ENCODE results near the gene BAAT.

BAAT gene

DNA sequence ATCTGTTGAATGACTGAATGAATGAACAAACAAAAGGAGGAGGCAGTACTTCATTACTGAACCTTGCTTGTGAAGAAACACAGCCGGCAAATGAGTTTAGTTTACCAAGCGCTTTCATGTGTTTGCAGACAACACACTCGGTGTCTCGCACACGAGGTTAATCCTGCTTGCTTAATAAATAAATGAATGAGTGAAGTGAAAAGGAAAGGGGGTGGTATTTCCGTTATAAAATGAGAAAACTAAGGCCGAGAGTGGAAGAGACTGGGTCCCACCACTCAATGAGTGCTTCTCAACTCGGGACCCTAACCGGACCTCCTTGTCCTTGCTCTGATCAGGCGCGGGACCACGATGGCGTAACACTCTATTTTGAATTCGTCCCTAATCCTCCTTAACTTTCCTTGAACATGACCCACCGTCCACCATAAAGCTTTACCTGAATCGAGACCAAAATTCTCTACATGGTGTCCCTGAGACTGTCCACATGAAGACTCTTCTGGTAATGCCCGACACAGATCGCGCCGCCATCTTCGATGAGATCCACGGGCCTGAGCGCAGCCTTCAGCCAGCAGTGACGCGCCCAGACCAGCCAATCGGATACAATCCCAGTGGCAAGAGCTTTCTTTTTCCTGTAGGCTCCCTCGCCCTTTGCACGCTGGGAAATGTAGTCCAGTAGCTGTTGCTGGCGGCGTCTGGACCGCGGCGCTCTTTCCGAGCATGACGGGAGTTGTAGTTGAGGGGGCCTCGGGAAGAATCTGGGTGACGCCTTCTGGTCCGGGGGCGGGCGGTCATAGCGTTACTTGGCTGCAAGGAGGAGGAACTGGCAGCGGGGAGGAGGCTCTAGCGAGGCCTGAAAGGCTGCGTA is 13.5 kb upstream of the BAAT start, which contains the start of the genes MRPL50 and ZNF189:
Gene MRPL50, minus strand, starts transcription at position 551 of the 862 bp plus-strand sequence. Its CDS starts 26 bp downstream, at position 525.
Gene ZNF189, plus strand, starts transcription at position 784 of the 862 bp plus-strand sequence. CDS start 306 bp downstream, outside the sequence.
- DNase-seq = peak; percentile 98 to 99 (median 99)

- DNase-seq = peak; percentile 11 to 29 (median 22)
These were observed 12.9 kb upstream of the BAAT start for GRCh38 chr9:101397746-101398067.

- DNase-seq = no peak
These were observed 9.9 kb upstream of the BAAT start for GRCh38 chr9:101394687-101395086.

DNA sequence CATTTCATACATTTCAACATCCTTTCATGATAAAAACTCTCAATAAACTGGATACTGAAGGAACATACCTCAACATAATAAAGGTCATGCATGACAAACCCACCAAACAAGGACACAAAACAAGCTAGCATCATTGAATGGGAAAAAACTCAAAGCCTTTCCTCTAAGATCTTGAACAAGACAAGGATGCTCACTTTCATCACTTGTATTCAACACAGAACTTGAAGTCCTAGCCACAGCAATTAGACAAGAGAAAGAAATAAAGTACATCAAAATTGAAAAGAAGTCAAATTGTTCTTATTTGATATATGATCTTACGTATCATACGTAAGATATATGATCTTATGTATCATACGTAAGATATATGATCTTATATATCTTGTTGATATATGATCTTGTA is 8.3 kb upstream of the BAAT start:
- DNase-seq = no peak

GRCh38 chr9:101388507-101388993 is 3.7 kb upstream of the BAAT start:
- DNase-seq = no peak

GRCh38 chr9:101387871-101388506 is 3.2 kb upstream of the BAAT start:
- DNase-seq = peak; percentile 8 to 44 (median 20)

GRCh38 chr9:101383361-101383760 is 1.4 kb downstream of the BAAT start:
- no peak for DNase-seq

- DNase-seq = no peak
These were observed 2.9 kb downstream of the BAAT start for GRCh38 chr9:101381833-101382342.

- no peak for DNase-seq
These were observed 3.7 kb downstream of the BAAT start for GRCh38 chr9:101381118-101381517.

DNA sequence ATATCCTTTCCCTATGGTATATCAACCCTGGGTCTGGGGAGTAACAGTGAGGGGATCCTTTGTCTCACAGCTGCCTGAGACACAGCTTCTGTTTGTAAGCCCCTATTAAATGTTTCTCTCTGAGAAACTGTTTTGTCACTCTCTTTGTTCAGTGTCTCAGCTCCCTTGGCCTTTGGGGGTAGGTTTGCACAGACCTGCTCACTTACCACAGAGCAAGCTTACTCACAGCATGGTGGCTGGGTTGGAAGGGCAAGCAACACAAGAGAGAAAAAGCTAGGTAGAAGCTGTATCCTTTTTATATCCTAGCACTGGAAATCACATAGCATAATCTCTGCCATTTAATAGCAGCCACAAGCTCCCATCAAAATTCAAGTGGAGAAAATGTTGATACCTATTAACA is 4.5 kb downstream of the BAAT start:
- no peak for DNase-seq

DNA sequence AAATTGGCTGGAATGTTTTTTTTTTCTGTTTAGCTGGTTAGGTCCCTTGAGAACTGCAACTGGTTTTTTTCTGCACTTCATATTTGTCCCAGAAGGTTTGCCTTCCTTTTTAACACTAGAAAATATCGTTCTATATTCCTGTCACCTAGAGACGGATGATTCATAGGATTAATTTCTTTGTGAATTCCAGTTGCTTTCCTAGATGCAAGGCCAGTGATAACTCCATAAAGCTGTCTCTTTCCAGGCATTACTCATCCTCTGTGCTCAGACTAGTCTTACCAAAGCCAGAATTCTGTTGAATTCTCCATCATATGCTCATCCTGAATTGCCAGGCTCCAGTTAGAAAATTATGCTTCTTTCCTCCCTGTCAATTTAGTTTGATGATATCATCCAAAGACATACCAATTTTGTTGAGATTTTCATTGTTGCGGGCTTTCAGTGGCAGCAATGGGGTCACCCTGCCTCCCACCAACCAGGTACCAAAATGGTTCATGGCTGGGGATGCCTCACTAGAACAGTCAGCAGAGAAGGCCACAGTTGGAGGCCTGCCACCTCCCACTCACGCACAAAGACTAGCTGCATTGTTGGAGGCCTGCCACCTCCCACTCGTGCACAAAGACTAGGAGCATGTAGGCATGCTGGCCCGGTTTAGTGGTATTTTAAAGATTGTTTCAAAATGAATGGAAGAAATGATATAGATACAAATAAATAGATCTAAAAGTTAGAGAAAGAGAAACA is 8.5 kb downstream of the BAAT start:
- DNase-seq = no peak

DNA sequence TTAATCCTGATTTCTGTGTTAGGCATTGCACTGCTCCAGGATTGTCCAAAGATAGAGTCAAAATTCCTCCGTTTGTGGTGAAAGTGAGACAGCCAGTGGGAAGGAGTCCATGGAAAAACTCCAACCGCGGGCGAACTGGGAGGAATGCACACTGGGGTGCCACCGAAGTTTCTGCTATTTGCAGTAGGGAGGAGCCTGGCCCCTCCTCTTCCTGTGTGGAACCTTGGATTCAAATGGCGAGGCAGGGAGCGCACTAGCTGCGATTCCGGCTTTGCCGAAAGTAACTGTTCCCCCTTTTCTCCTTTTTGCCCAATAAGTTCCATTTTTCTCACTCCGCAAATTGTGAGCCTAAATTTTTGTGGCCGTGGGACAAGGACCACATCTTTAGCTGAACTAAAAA is 9.3 kb downstream of the BAAT start:
- DNase-seq = no peak

DNA sequence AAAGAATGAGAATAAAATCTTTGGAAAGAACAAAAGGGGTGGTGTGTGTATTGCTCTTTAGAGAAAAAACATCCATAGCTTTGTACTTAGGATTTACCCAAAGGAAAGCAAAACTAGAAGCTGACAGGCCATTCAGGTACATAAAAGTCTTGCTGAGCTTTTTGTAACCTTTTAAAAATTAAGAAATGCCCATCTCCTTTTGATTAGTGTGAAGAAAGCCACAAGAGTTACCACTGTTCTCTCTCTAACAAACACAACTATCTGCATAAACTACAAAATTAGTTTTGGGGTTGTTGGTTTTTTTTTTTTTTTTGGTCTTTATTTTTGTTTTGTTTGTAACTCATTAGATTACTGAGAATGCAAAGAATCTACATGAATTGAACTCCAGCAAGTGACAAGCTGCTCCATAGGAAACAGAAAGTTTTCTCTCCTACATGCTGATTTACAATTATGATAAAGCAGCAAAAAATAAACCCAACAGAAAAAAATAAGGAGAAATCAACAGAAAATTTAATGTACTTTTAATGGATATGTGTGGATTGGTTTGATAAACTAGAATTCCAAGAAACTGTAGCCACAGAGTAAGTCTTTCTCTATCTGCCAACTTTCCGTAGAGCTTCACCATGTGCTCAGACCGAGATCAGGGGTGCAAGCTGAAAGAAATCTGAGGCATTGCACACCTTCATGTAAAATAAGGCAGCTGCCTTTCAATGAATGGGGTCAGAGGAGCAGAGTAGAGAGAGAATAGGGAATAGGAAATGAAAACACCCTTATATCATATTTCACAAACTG is 12.3 kb downstream of the BAAT start:
- no peak for DNase-seq

GRCh38 chr9:101371813-101372212 is 13.0 kb downstream of the BAAT start:
- DNase-seq = no peak

DNA sequence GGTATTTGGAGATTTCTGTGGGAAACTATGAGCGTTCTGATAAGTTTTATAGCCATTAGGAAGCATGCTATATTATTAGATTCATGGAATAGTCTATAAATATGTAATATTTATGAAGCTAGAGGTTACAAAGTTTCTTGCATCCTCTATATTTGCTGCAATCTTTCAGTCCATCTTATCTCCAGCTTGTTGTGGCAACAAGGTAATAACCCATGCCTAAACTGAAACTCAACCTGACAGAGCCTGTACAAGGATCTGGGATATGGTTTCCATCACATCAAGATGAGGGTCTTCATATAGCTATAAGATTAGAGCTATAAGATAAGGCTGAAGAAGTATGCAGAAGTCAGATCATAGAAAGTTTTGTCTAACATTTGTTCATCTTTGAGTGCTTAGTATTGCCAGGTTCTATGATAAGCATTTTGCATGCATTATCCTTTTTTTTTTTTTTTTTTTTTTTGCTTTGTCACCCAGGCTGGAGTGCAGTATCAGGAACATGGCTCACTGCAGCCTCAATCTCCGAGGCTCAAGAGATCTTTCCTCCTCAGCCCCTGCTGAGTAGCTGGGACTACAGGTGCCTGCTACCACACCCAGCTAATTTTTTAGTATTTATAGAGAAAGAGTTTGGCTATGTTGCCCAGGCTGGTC is 14.8 kb downstream of the BAAT start:
- DNase-seq = no peak

GRCh38 chr9:101369286-101369685 is 15.5 kb downstream of the BAAT start:
- DNase-seq = no peak

DNA sequence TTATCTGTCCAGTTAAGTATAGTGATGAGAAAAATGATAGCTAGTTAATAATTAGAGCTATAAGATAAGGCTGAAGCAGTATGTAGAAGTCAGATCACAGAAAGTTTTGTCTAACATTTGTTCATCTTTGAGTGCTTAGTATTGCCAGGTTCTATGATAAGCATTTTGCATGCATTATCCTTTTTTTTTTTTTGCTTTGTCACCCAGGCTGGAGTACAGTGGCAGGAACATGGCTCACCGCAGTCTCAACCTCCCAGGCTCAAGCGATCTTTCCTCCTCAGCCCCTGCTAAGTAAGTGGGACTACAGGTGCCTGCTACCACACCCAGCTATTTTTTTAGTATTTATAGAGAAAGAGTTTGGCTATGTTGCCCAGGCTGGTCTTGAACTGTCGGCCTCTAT is 17.5 kb downstream of the BAAT start:
- DNase-seq = no peak

DNA sequence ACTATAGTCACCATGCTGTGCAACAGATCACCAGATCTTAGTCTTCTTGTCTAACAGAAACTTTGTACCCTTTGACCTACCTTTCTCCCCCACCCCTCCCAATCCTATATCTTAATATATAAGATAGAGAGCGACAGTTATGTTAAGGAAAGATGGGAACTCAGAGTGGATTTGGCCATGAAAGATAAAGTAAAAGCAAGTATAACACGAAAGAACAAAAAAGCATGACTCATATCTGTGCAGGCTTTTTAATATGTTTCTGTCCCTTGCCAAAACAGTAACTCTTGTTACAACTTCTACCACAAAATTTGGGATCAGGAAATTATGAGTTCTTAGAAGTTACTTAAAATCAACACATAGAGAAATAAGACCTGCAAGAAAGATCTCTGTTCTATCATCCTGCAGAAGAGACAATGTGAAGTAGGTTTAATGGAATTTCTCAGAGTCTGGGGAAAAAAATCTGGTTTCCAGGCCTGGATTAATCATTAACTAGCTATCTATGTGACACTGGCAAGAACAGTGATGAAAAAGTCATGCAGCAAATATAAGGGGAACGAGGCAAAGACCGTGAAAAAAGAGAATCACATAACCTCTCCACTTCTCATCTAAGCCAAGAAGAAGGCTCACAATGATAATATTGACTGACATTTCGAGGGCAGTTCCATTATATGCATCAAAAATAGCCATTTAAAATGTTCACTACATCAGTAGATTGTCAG is 18.6 kb downstream of the BAAT start:
- no peak for DNase-seq

- DNase-seq = no peak
These were observed 19.6 kb downstream of the BAAT start for GRCh38 chr9:101365181-101365580.

DNA sequence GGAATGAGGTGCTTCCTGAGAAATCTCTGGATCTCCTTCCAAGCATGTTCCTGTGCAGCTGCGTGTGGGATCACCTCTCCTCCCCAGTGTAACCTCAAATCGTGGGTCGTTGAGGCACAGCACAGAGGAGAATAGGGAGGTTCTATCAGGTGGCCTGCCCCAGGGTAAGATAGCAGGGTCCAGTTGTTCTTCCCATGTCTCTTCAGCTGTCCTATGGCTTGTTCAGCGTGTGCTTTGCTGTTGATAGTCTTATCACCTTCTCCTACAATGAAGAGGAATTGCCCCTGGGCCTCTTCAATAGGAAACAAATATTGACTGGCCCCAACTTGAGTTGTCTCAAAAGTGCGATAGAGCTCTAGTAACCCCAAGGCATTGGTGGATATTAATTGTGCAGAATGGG is 22.4 kb downstream of the BAAT start:
- no peak for DNase-seq

DNA sequence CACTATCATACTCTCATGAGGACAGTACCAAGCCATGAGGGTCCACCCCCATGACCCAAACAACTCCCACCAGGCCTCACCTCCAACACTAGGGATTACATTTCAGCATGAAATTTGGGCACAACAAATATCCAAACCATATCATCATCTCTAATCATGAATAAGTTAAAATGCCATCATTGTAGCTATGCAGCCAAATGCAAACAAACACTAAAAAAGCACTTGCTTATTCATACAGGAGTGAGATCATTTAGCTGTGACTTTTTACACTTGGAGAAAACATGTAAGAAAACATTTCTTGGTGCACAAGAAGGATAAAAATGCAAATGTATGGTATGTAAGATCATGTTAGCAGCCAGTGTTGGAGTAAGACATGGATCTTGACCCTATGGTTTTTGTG is 24.2 kb downstream of the BAAT start:
- DNase-seq = no peak

Data from suppressor macrophage (primary cell).